GM12874 (cell line): ENCODE results near the gene CLEC1A.

Source experiments
- TF ChIP-seq, protein P1 (sequence below): IDR thresholded peaks from 2 replicates; pipeline ENCODE4 v1.5.1; 2011; ENCODE audit warnings: low read depth, mild to moderate bottlenecking, control low read depth, low read length, moderate library complexity; ENCODE audit not compliant: insufficient read depth

Gene CLEC1A

GRCh38 chr12:10131111-10131690 is 32.4 kb upstream of the CLEC1A start:
- TF ChIP-seq, protein P1, sequence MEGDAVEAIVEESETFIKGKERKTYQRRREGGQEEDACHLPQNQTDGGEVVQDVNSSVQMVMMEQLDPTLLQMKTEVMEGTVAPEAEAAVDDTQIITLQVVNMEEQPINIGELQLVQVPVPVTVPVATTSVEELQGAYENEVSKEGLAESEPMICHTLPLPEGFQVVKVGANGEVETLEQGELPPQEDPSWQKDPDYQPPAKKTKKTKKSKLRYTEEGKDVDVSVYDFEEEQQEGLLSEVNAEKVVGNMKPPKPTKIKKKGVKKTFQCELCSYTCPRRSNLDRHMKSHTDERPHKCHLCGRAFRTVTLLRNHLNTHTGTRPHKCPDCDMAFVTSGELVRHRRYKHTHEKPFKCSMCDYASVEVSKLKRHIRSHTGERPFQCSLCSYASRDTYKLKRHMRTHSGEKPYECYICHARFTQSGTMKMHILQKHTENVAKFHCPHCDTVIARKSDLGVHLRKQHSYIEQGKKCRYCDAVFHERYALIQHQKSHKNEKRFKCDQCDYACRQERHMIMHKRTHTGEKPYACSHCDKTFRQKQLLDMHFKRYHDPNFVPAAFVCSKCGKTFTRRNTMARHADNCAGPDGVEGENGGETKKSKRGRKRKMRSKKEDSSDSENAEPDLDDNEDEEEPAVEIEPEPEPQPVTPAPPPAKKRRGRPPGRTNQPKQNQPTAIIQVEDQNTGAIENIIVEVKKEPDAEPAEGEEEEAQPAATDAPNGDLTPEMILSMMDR, result no peak

- TF ChIP-seq, protein P1, result no peak
Measured at GRCh38 chr12:10130042-10130441, 31.3 kb upstream of the CLEC1A start, which contains the start of gene CLEC7A. Gene CLEC7A (minus strand): TSS chr12:10130199. CDS start chr12:10130082, 117 bp downstream.

GRCh38 chr12:10128687-10129086 is 29.9 kb upstream of the CLEC1A start:
- TF ChIP-seq, protein P1, result no peak

DNA sequence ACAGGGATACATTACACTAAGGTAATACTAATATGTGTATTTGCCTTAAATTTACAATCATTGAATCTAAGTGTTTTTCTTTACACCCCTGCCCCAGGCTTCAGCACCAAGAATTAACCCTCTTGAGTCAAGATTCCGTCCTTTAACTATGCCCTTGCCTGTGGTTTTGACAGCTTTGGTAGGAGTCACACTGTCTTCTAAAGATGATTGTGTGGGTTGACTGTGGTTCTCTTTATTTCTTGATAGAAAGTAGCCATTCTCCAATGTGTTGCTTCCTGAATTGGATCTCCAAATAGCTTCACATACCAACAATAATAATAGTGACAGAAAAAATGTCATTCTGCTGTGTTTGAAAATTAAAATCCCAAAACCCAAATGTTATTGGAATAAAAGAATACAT is 27.6 kb upstream of the CLEC1A start:
- TF ChIP-seq, protein P1, result no peak

- TF ChIP-seq, protein P1, result no peak
Measured at GRCh38 chr12:10122689-10123088, 23.9 kb upstream of the CLEC1A start.

DNA sequence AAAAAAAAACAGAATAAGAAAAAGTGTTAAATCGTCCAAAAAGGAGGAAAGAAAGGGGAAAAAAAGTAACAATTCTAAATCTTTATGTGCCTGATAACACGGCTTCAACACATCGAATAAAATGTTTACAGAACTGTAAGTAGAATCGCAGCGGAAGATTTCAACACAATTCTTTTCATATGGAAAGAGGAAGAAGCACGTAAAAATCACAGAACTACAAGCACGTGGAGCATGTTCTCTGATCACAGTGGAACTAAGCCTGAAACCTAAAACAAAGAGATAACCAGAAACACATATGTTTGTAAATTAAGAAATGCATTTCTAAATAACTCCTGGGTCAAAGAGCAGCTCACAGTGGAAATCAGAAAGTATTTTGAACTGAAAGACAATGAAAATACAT is 22.5 kb upstream of the CLEC1A start:
- TF ChIP-seq, protein P1, result no peak

GRCh38 chr12:10119066-10119465 is 20.3 kb upstream of the CLEC1A start:
- TF ChIP-seq, protein P1, result no peak
